ENCODE data around the gene RXRA.

- TF ChIP-seq CTCF (IDR thresholded peaks at IDR 0.05; ENCODE audit: extremely low read depth in 1 of 2, insufficient read depth in 1 of 2, low read depth in 1 of 2, low read length in 2 of 2) (no peak), EZH2 (IDR thresholded peaks at IDR 0.05; ENCODE audit: borderline replicate concordance, low read depth, low read length, severe bottlenecking) (no peak), POLR2A (IDR thresholded peaks at IDR 0.05; ENCODE audit: low read depth, low read length) (no peak), JUN (IDR thresholded peaks at IDR 0.05; ENCODE audit: borderline replicate concordance, insufficient read depth, insufficient read length, low read depth) (no peak), GATA2 (IDR thresholded peaks at IDR 0.05; ENCODE audit: insufficient read depth, insufficient read length, low read depth, low read length) (no peak), POLR2AphosphoS5 (IDR thresholded peaks at IDR 0.05; ENCODE audit: insufficient read depth, low read depth, low read length) (no peak), MAX (IDR thresholded peaks at IDR 0.05; ENCODE audit: insufficient read depth, insufficient read length) (no peak), MYC (IDR thresholded peaks at IDR 0.05; ENCODE audit: low read depth, low read length) (no peak)
These were observed 29.2 kb upstream of the RXRA start for GRCh38 chr9:134297083-134297410.

Measured in endothelial cell of umbilical vein (primary cell).